ENCODE measurements around the gene RPEL1.
"Not testable (repeated sequence)": the region's sequence is repeated elsewhere in the genome, so short reads cannot be mapped to it uniquely, and the experiment has no call there.

DNA sequence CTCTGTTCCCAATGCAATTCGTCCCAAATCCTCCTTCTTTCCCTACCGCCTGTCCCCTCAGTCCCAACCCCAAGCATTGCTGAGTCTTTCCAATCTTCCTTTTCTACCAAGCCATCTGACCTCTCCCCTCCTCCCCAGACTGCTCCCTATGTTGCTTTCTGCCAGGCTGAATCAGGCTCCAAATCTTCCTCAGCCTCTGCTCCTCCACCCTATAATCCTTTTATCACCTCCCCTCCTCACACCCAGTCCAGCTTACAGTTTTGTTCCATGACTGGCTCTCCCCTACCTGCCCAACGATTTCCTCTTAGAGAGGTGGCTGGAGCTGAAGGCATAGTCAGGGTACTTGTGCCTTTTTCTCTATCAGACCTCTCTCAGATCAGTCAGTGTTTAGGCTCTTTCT, 39.0 kb upstream of the RPEL1 start:
- TF ChIP-seq, protein P1, sequence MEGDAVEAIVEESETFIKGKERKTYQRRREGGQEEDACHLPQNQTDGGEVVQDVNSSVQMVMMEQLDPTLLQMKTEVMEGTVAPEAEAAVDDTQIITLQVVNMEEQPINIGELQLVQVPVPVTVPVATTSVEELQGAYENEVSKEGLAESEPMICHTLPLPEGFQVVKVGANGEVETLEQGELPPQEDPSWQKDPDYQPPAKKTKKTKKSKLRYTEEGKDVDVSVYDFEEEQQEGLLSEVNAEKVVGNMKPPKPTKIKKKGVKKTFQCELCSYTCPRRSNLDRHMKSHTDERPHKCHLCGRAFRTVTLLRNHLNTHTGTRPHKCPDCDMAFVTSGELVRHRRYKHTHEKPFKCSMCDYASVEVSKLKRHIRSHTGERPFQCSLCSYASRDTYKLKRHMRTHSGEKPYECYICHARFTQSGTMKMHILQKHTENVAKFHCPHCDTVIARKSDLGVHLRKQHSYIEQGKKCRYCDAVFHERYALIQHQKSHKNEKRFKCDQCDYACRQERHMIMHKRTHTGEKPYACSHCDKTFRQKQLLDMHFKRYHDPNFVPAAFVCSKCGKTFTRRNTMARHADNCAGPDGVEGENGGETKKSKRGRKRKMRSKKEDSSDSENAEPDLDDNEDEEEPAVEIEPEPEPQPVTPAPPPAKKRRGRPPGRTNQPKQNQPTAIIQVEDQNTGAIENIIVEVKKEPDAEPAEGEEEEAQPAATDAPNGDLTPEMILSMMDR (IDR thresholded peaks at IDR 0.05), result not testable (repeated sequence)
- not testable (repeated sequence) for TF ChIP-seq POLR2A (IDR thresholded peaks at IDR 0.05)

Data from uterus (tissue), 2 donors.